ENCODE measurements around the gene RINT1.
A peak's percentile ranks its signal among the peaks of the same experiment; 100 is the strongest.

- peak; percentile 98 for TF ChIP-seq CTCF (conservative IDR thresholded peaks at IDR 0.05)
- peak; percentile 91; the same call in 1 of the 2 replicates for TF ChIP-seq ZFX (IDR thresholded peaks at IDR 0.05)
Measured at GRCh38 chr7:105531792-105532671, at the start of gene RINT1.

All from C4-2B (cell line).